GM18498 (cell line): ENCODE data around the gene FAM219B.
"Not testable (repeated sequence)": the region's sequence is repeated elsewhere in the genome, so short reads cannot be mapped to it uniquely, and the experiment has no call there.

Experiments
- ATAC-seq: cut with Tn5 transposase; IDR thresholded peaks from one replicate; pipeline ENCODE4 v1.9.1; 2021; ENCODE audit warnings: mild to moderate bottlenecking, moderate library complexity; ENCODE audit not compliant: unreplicated experiment

FAM219B gene

DNA sequence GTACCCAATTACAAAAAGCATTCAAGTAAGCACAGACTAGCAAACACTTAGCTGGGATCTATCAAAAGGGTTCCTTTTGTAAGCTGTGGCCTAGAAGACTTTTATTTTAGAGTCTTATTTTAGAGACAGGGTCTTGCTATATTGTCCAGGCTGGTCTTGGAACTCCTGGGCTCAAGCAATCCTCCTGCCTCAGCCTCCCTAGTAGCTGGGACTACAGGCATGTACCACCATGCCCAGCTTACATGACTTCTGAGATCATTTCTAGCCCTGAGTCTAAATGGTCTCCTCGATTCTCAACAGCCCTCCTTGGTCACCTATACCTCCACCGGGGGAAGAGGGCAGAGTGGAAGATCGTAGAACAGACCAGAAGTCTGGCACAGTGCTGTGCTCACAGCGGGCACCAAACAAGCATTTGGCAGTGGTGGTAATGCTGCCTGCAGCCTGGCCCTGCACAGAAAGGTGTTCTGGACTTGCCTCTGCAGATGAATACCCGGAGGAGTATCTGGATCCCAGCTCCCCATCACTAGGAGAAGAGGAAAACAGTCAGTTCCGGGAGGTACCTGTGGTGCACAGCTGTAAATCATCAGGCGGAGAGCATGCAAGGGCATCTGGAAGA, 2.4 kb downstream of the FAM219B start:
- ATAC-seq, result no peak

DNA sequence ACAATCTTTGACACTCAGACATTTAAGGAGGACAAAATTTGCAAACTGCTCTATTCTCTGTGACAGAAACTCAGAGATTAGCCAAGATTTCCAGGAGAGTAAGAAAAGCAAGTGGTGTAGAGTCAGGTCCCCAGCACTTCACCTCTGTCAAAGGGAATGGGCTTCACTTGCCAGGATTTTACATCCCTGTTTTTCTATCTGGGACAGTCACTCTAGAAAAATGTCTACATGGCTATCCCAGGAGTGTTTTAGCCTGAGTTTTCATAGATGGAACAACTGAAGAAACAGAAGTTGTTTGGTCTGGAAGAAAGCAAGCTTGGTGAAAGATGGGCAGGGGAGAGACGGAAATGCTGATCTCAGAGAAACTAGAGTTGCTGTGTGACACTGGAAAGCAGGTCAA, 3.0 kb downstream of the FAM219B start:
- ATAC-seq, result no peak

DNA sequence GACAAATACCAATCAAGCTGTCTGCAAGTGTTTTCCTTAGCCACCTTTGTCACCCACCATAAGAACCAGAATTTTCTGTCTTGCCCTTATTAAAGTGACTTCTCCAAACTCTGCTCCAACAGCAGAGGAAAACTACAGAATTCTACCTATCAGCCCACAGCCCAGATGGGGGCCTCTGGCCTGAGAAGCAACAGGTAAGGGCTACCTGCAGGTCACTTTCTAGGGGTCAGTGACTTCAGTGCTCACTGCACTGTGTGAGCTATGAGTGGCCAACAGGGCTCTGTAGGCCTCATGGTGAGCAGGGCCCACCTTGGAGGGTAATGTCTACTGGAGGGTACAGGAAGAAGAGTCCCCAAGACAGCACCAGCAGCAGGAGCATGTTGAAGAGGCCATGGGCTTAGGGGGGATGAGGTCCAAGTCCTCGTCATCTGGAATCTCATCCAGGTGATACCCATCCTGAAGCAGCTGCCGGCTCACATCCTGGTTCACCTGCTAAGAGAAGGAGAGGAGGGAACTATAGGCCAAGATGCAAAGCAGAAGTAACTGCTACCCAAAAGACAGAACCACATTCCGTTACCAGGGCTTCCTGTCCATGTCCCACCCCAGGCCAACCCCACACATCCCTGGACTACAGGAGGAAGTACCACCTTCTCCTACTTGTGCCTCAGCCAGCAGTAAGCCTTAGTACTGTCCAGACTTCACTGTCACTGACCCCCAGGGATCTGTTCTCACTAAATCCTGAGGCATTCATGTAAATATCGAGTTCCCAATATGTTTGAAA, 4.2 kb downstream of the FAM219B start:
- no peak for ATAC-seq

DNA sequence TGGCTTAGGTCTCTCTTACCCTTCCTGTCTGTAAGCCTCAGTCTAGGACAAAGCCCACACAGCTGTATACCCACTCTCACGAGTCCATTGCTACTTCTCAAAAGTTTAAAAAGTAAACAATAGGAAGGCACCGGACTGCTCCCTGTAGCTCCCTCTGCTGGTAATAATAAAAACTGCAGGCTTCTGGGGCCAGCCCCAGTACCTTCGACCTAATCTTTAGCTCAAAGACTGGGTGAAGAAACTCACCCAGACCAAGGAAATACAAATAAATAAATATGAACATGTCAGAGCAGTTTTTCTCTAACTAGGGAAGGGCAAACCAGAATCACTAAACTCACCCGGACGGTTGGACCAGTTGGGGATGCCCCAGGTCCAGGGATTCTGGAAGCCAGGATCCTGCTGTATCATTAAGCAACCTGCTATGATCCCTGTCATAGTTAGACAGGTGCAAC, 5.0 kb downstream of the FAM219B start:
- no peak for ATAC-seq

DNA sequence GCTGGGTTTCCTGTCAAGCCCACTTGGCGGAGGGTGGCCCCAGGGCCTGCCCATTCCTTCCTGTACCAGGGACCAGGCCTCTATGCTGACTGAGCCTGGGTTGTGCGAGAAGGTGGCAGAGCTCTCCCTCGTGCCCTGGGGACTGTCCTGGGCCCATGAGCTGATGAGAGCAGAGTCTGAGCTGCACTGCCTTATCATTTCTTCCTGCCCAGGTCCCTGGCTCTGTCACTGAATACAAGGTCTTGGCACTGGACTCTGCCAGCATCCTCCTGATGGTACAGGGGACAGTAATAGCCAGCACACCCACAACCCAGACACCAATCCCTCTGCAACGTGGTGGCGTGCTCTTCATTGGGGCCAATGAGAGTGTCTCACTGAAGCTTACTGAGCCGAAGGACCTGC, 9.3 kb downstream of the FAM219B start:
- no peak for ATAC-seq

DNA sequence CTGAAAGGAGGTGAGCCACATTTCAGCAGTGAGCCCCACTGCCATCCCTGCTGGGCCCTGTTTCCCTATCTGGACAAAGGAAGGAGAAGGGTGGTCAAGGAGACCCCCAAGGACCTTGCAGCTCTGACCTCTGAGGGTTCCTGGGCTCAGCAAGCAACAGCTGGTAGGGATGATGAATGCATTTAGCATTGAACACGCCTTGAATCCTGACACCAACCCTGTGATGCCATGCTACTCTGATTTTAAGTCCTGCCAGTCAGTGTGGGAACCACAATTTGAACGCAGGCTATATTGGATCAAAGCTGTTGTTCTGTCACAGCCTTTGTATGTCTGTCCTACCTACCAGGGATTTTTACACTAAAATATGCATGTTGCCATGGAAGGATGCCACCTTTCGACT, 10.3 kb downstream of the FAM219B start:
- ATAC-seq, result no peak

DNA sequence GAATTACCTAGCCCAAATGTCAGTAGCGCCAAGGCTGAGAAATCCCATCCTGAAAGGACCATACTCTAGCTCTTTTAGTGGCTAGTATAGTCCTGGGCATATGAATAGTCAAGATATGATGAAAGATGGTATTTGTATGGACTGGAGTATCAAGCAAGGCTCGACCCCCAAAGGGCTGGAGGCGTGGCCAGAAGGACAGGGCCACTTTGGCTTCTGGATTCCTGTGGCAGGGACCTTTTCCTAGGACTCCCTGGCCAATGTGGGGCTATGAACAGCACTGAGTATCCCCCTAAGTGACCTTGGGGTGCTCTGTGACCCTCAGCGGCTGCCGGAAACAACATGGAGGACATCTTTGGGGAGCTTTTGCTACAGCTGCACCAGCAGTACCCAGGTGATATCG, 10.8 kb downstream of the FAM219B start:
- no peak for ATAC-seq

DNA sequence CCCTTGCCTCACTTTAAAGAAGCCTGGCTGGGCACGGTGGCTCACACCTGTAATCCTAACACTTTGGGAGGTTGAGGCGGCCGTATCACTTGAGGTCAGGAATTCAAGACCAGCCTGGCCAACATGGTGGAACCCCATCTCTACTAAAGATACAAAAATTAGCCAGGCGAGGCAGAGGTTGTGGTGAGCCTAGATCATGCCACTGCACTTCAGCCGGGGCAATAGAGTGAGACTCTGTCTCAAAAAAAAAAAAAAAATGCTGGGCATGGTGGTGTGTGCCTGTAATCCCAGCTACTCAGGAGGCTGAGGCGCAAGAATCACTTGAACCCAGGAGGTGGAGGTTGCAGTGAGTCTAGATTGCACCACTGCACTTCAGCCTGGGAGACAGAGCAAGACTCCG, 12.3 kb downstream of the FAM219B start:
- not testable (repeated sequence) for ATAC-seq

DNA sequence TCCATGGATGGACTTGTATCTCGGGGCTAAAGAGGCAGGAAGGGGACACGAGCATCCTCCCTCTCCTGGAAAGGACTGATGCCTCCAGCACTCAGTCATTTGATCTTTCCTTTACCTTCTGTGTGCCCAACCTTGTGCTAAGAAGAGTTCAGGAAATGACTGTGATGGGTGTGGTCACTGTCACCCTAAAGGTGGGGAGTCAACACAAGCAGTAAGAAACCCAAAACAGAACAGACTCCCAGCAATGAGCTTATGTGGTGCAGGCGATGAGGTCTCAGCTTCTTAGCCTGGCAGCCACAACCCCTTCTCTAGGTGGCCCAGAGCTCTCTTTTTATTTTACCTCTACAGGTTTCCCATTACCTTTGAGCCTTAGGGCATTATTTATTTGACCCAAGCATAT, 13.0 kb downstream of the FAM219B start:
- ATAC-seq, result no peak

DNA sequence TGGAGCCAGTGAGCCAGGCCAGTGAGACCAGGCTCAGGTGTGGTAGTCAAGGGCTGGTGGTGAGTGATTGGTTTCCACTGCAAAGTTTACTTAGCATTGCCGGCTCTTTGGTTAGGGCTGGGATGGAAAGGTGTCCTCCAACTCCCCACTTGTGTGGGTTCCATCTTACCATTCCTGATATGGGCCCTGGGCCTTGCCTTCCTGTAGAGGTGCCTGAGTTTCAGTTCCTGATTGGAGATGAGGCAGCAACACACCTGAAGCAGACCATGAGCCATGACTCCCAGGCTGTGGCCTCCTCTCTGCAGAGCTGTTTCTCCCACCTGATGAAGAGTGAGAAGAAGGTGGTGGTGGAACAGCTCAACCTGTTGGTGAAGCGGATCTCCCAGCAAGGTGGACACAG, 13.7 kb downstream of the FAM219B start:
- no peak for ATAC-seq

DNA sequence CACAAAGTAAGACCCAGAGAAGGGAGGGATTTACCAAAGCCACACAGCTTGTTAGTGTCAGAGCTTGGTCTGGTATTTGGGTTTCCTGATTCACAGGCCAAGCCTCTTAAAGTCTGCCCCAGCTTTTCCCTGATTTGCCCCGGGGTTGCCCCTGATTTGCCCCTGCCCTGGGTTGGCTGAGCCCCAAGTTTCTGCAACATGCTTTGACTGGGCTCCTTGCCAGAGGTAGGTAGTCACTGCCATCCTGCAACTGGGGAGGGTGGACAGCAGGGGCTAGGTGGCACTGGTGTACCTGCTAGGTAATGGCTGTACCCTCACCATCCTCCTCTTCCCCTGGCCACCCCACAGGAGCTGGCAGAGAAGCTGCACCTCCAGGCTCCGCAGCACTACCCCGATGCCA, 14.3 kb downstream of the FAM219B start:
- no peak for ATAC-seq

DNA sequence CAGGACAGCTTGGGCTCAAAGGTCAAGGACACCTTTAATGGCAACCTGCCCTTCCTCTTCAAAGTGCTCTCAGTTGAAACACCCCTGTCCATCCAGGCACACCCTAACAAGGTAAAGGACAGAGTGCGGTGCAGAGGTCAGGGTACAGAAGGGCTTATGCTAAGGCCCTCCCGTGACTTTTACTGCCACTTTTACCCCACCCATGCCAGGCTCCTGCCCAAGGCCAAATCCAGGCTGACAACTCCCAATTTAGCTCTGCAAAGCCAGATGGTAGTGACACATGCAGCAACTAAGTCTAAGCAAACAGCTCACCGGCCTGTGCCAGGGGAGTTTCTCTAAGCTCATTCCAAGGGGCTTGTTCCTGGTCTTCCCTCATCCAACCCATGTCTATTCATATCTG, 15.2 kb downstream of the FAM219B start:
- ATAC-seq, result no peak

DNA sequence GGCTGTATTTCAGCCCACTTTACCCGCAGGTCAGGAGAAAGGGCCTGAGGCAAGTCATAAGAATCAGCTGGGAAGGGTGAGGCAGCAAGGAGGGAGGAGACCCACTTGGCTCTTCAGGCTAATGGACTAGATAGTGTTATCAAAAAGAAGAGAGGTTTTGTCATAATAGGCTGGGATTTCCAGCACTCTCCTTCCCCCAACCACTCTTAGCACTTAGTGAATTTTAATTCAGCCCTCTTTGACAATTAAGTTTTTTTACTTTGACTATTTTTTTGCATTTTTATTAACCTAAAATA, 16.0 kb downstream of the FAM219B start:
- ATAC-seq, result no peak

DNA sequence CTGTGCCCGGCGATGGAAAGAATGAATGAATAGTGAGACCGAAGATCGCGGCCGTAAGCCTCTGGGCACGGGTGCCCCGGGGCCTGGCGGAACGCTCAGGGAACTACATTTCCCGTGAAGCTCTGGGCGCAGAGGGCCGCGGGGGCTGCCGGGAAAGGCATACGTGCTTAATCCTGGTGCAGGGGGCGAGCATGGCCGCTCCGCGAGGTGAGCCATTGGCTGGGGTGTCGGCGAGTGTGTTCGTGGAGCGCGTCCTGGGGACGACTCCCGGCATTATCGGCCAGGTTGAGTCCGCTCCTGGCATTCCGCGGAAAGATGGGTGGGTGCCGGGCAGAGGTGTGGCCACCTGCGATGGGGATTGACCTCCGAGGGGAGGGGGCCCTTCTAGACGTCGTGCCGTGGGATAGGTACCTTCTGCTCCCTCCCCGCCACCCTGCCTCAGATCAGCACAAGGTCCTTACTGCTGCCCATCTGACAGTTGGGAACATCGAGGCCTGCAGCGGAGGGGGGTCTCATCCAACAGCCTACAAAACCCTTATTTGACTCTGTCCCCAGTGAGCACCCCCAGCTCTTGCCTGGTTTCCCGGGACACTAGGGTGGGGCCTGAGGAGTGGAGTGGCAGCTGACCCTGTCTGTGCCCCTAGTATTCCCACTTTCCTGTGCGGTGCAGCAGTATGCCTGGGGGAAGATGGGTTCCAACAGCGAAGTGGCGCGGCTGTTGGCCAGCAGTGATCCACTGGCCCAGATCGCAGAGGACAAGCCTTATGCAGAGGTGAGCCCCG, 16.6 kb downstream of the FAM219B start, which contains the start of gene MPI:
MPI (plus strand) TSS at position 160 of the 782 bp plus-strand sequence; CDS start at position 192, 32 bp downstream.
- peak; percentile 94 for ATAC-seq

DNA sequence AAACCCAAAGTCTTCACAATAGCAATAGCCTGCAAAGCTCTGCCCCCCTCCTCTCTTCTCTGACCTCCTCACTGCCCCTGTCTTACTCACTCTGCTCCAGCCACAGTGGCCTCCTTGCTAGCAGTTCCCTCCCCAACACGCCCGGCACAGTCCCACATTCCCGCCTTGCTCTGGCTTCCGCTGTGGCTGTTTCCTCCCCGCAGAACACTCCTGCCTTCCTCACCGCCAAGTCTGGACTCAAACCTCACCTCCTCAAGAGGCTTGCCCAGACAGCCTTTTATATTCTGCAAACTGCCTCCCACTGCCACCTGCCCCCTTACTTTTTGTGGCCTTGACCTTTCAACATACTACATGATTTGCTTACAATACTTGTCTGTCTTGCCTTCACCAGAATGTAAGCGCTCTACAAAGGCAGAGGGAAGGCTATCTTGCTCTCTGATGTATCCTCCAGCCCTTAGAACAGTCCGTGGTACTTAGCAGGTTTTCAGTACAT, 17.2 kb downstream of the FAM219B start:
- no peak for ATAC-seq

DNA sequence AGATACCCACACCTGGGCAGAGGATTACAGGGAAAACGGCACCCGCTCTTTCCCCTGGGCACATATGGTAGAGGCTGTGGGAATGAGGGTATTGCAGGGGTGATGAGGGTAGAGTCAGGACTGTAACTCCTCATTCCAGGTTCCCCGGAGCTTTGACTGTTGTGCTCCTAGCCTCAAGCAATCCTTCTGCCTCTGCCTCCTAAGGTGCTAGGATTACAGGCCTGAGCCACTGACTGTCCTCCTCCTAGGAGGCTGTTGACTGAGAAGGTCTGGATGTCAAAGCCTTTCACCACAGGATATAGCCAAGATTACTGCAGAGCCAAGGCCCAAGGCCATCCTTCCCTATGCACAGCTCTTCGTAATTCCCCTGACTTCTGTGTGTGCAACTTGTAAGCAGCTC, 17.9 kb downstream of the FAM219B start:
- ATAC-seq, result no peak

DNA sequence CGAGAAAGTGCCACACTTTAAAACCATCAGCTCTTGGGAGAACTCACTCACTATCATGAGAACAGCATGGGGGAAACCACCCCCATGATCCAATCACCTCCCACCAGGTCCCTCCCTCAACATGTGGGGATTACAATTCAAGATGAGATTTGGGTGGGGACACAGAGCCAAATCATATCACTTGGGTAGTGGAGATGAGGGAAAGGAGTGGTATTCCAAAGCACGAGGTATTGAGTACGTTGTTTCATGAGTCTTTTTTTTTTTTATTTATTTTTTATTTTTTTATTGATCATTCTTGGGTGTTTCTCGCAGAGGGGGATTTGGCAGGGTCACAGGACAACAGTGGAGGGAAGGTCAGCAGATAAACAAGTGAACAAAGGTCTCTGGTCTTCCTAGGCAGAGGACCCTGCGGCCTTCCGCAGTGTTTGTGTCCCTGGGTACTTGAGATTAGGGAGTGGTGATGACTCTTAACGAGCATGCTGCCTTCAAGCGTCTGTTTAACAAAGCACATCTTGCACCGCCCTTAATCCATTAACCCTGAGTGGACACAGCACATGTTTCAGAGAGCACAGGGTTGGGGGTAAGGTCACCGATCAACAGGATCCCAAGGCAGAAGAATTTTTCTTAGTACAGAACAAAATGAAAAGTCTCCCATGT, 19.0 kb downstream of the FAM219B start:
- not testable (repeated sequence) for ATAC-seq

DNA sequence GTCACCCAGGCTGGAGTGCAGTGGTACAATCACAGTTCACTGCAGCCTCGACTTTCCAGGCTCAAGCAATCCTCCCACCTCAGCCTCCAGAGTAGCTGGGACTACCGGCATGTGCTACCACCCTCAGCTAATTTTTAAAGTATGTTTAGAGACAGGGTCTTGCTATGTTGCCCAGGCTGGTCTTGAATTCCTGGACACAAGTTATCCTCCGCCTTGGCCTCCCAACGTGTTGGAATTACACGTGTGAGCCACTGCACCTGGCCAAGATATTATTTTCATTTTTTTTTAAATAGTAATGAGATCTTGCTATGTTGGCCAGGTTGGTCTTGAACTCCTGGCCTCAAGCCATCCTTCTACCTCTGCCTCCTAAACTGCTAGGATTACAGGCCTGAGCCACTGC, 21.2 kb downstream of the FAM219B start:
- ATAC-seq, result no peak

DNA sequence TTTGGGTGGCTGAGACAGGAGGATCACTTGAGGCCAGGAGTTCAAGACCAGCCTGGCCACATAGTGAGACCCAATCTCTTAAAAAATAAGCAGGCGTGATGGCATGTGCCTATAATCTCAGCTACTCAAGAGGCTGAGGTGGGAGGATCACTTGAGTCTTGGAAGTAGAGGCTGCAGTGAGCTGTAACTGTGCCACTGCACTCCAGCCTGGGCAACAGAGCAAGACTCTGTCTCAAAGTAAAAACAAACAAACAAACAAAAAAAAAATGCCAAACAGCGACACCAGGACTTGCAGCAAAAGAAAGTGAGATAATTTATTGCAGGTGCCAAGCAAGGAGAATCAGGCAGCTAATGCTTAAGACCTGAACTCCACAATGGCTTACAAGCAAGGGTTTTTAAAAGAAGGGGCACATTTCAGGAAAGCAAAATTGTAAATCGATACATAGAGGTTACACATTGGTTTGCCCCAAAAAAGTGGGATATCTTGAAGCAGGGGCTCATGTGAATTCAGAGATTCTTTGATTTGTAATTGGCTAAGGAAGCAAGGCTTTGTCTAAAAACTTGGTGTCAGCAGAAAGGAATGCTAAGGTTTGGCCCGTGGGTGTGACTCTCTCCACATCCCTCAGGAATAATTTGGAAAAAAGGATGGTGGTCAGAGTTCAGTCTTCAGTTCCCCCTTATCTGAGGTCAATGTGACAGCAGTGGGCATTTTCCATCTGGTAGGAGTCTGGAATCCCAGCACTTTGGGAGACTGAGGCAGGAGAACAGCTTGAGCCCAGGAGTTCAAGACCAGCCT, 22.0 kb downstream of the FAM219B start:
- no peak for ATAC-seq

DNA sequence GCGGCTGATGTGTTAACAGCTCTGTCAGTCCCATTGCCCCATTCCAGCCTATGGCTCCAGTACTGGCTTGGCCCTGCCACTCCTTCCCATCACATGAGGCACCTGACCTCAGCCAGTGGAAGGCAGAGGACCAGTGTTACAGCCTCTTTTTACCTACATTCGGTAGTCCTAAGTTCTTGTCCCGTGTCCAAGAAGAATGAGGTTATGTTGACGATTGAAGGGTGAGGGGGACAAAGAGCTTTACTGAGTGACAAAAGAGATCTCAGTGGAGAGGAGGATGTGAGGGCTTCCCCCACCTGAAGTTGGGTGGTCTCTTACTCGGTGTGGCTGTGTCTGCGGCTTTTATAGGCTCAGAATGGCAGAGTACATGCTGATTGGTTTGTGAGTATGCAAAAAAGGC, 24.1 kb downstream of the FAM219B start:
- ATAC-seq, result no peak
